Adrenal gland (tissue), 12 donors: ENCODE data around the gene EGFLAM. TPM values are rescaled to one million over a fixed set of nuclear protein-coding genes. Genes with fewer than 3 reads are reported as not detected.

Experiments used
- DNase-seq, 7 donors: peaks; one replicate each; pipeline ENCODE4 v3.0.0-alpha.2; 2019 to 2020
- H3K27ac ChIP-seq, 5 donors: fragments of 200-600 bp; sonication (generic) in 4 of 5; 1 replicate in 3 of 5; 2 replicates in 2 of 5; pipeline versions ENCODE4 v1.5.1 to v1.8.0; 2016 to 2020; ENCODE audit warnings: mild to moderate bottlenecking in 1 of 5
- H3K27me3 ChIP-seq: fragments of 200-600 bp; 2 replicates; pipeline ENCODE4 v1.8.0; 2021
- H3K36me3 ChIP-seq, 2 donors: fragments of 200-600 bp; replicated peaks in 1 of 2; 1 replicate in 1 of 2; 2 replicates in 1 of 2; pipeline versions ENCODE4 v1.5.1 to v1.8.0; 2018 to 2022
- H3K4me1 ChIP-seq, 2 donors: fragments of 200-600 bp; replicated peaks in 1 of 2; 1 replicate in 1 of 2; 2 replicates in 1 of 2; pipeline versions ENCODE4 v1.5.1 to v1.8.0; 2018 to 2021
- H3K4me3 ChIP-seq, 4 donors: fragments of 200-600 bp; sonication (generic) in 3 of 4; one replicate each; pipeline ENCODE4 v1.5.1; 2016 to 2018
- H3K9me3 ChIP-seq, 3 donors: fragments of 200-600 bp; sonication (generic) in 1 of 3; replicated peaks in 1 of 3; 1 replicate in 2 of 3; 2 replicates in 1 of 3; pipeline versions ENCODE4 v1.5.1 to v1.8.0; 2016 to 2021
- POLR2A ChIP-seq, 2 donors: fragments of 450-650 bp; IDR thresholded peaks; one replicate each; pipeline ENCODE4 v1.6.1; 2017; ENCODE audit warnings: antibody characterized with exemption in 2 of 2, mild to moderate bottlenecking in 2 of 2, moderate library complexity in 1 of 2
- WGBS, 4 donors: extraction: QIAGEN DNeasy Blood & Tissue Kit in 2 of 4; methylation state at CpG; one replicate each; pipeline versions ENCODE4 v1.1.5 to v1.1.7; 2013 to 2017; 5-methylcytosine and 5-hydroxymethylcytosine counted together
- intact Hi-C, 2 donors: fragments of 100-400 bp; cut with DNase I; formaldehyde crosslinking; loops; one replicate each; pipeline versions ENCODE4 v1.14.1 to v1.15.0; 2022 to 2023
- polyA plus RNA-seq, 3 donors: library from polyadenylated mRNA; stranded (reverse); fragments of 200-250 nt in 2 of 3; fragments of 350-450 nt in 1 of 3; fragmentation: Illumina TruSeq in 1 of 3; extraction: RNeasy Lipid Tissue Mini Kit (QIAGEN cat#74804) in 1 of 3; gene quantifications; one replicate each; pipeline ENCODE4 v1.2.3, GENCODE V29; 2013 to 2014
- total RNA-seq, 9 donors: library from RNA; depleted of rRNA in 4 of 9; stranded (reverse); fragments of >200 nt in 4 of 9; fragments of 120-200 nt in 1 of 9; fragmentation: NEBNext Ultra II Directional in 1 of 9; extraction: Animal tissue kit (Norgen Biotek cat#: 25700) in 1 of 9; gene quantifications; one replicate each; pipeline versions ENCODE4 v1.1.0 to v1.2.4, GENCODE V29; 2013 to 2023
- TF ChIP-seq, protein P1 (sequence below), 6 experiments: fragments of 450-650 bp in 4 of 6; fragments of 200-600 bp in 2 of 6; sonication (generic) in 1 of 6; IDR thresholded peaks; 1 replicate in 5 of 6; 2 replicates in 1 of 6; pipeline versions ENCODE4 v1.5.1 to v1.8.0; 2016 to 2021; ENCODE audit warnings: antibody characterized with exemption in 6 of 6, mild to moderate bottlenecking in 2 of 6, moderate library complexity in 1 of 6
- donor health status: healthy with polysubstance abuse.
- donor health status: Bipolar disorder and iron deficiency.
- donor health status: DM: yes; HTN: yes; CAD: no.
- donor health status: DM: no; HTN: no; CAD: no.
- donor health status: DM: no; HTN: no; CAD: no.
- donor health status: DM: yes; HTN: yes; CAD: no.

Gene EGFLAM
- total and polyA plus RNA-seq, 12 donors: 4.4 to 29.0 (median 16.1) TPM

- TF ChIP-seq POLR2A (IDR thresholded peaks at IDR 0.05): no peak
- TF ChIP-seq, protein P1, sequence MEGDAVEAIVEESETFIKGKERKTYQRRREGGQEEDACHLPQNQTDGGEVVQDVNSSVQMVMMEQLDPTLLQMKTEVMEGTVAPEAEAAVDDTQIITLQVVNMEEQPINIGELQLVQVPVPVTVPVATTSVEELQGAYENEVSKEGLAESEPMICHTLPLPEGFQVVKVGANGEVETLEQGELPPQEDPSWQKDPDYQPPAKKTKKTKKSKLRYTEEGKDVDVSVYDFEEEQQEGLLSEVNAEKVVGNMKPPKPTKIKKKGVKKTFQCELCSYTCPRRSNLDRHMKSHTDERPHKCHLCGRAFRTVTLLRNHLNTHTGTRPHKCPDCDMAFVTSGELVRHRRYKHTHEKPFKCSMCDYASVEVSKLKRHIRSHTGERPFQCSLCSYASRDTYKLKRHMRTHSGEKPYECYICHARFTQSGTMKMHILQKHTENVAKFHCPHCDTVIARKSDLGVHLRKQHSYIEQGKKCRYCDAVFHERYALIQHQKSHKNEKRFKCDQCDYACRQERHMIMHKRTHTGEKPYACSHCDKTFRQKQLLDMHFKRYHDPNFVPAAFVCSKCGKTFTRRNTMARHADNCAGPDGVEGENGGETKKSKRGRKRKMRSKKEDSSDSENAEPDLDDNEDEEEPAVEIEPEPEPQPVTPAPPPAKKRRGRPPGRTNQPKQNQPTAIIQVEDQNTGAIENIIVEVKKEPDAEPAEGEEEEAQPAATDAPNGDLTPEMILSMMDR (IDR thresholded peaks at IDR 0.05): no peak
- Histone ChIP-seq H3K4me1 (no peaks in the 10 kb centered on the region), H3K36me3 (no peaks in the 10 kb centered on the region), H3K27me3 (peaks cover 5% of the 10 kb centered on the region), H3K27ac (peak overlapping the region in 1 of 5 donors; percentile 44), H3K4me3 (no peak overlapping the region), H3K9me3 (no peaks in the 10 kb centered on the region)
- no peak for DNase-seq
- WGBS, 4 donors: 42 to 73% (median 54%) methylated on average over 2 of the region's 2 CpGs
- intact Hi-C loops: no loop called here
These were observed 142.0 kb downstream of the EGFLAM start for GRCh38 chr5:38400365-38400764.

GRCh38 chr5:38401145-38401544 lies 142.8 kb downstream of the EGFLAM start:
- H3K4me3 ChIP-seq: no peak overlapping the region

GRCh38 chr5:38403406-38403805 lies 145.0 kb downstream of the EGFLAM start:
- Histone ChIP-seq H3K4me3 (no peak overlapping the region), H3K27me3 (peaks cover 7% of the 10 kb centered on the region), H3K27ac (no peak overlapping the region), H3K36me3 (no peaks in the 10 kb centered on the region), H3K4me1 (no peaks in the 10 kb centered on the region), H3K9me3 (no peaks in the 10 kb centered on the region)
- DNase-seq: no peak
- TF ChIP-seq, protein P1 (IDR thresholded peaks at IDR 0.05): no peak
- no peak for TF ChIP-seq POLR2A (IDR thresholded peaks at IDR 0.05)
- intact Hi-C loops: no loop called here
- 50 to 58% (median 53%) methylated on average over 5 of the region's 5 CpGs for WGBS, 4 donors

More at GRCh38 chr5:38401145-38401544, 142.8 kb downstream of the EGFLAM start:
- no peaks in the 10 kb centered on the region for H3K9me3 ChIP-seq
- H3K27me3 ChIP-seq: peaks cover 7% of the 10 kb centered on the region
- H3K27ac ChIP-seq: no peak overlapping the region
- intact Hi-C loops: no loop called here
- no peaks in the 10 kb centered on the region for H3K4me1 ChIP-seq
- TF ChIP-seq, protein P1 (IDR thresholded peaks at IDR 0.05): no peak
- no peak for TF ChIP-seq POLR2A (IDR thresholded peaks at IDR 0.05)
- H3K36me3 ChIP-seq: no peaks in the 10 kb centered on the region
- no peak for DNase-seq
- WGBS, 4 donors: 50 to 78% (median 64%) methylated on average over 1 of the region's 1 CpG

- TF ChIP-seq POLR2A (IDR thresholded peaks at IDR 0.05): no peak
- TF ChIP-seq, protein P1 (IDR thresholded peaks at IDR 0.05): no peak
- H3K4me1 ChIP-seq: no peaks in the 10 kb centered on the region
These were observed 145.7 kb downstream of the EGFLAM start for GRCh38 chr5:38403877-38404635.

More at GRCh38 chr5:38403877-38404635, 145.7 kb downstream of the EGFLAM start:
- 71 to 79% (median 75%) methylated on average over 6 of the region's 6 CpGs for WGBS, 4 donors
- H3K4me3 ChIP-seq: no peak overlapping the region
- intact Hi-C loops: no loop called here
- peak in 1 of 7 donors; percentile 15 for DNase-seq
- H3K9me3 ChIP-seq: no peaks in the 10 kb centered on the region
- no peak overlapping the region for H3K27ac ChIP-seq
- H3K36me3 ChIP-seq: no peaks in the 10 kb centered on the region
- H3K27me3 ChIP-seq: peaks cover 7% of the 10 kb centered on the region
